Adrenal gland (tissue), 12 donors: ENCODE data around the gene CCDC148. TPM values are rescaled to one million over a fixed set of nuclear protein-coding genes. Genes with fewer than 3 reads are reported as not detected.

Experiments
- DNase-seq, 7 donors: peaks; one replicate each; pipeline ENCODE4 v3.0.0-alpha.2; 2019 to 2020
- H3K27ac ChIP-seq, 5 donors: fragments of 200-600 bp; sonication (generic) in 4 of 5; 1 replicate in 3 of 5; 2 replicates in 2 of 5; pipeline versions ENCODE4 v1.5.1 to v1.8.0; 2016 to 2020; ENCODE audit warnings: mild to moderate bottlenecking in 1 of 5
- H3K27me3 ChIP-seq: fragments of 200-600 bp; 2 replicates; pipeline ENCODE4 v1.8.0; 2021
- H3K36me3 ChIP-seq, 2 donors: fragments of 200-600 bp; replicated peaks in 1 of 2; 1 replicate in 1 of 2; 2 replicates in 1 of 2; pipeline versions ENCODE4 v1.5.1 to v1.8.0; 2018 to 2022
- H3K4me1 ChIP-seq, 2 donors: fragments of 200-600 bp; replicated peaks in 1 of 2; 1 replicate in 1 of 2; 2 replicates in 1 of 2; pipeline versions ENCODE4 v1.5.1 to v1.8.0; 2018 to 2021
- H3K4me3 ChIP-seq, 4 donors: fragments of 200-600 bp; sonication (generic) in 3 of 4; one replicate each; pipeline ENCODE4 v1.5.1; 2016 to 2018
- H3K9me3 ChIP-seq, 3 donors: fragments of 200-600 bp; sonication (generic) in 1 of 3; replicated peaks in 1 of 3; 1 replicate in 2 of 3; 2 replicates in 1 of 3; pipeline versions ENCODE4 v1.5.1 to v1.8.0; 2016 to 2021
- POLR2A ChIP-seq, 2 donors: fragments of 450-650 bp; IDR thresholded peaks; one replicate each; pipeline ENCODE4 v1.6.1; 2017; ENCODE audit warnings: antibody characterized with exemption in 2 of 2, mild to moderate bottlenecking in 2 of 2, moderate library complexity in 1 of 2
- WGBS, 4 donors: extraction: QIAGEN DNeasy Blood & Tissue Kit in 2 of 4; methylation state at CpG; one replicate each; pipeline versions ENCODE4 v1.1.5 to v1.1.7; 2013 to 2017; 5-methylcytosine and 5-hydroxymethylcytosine counted together
- intact Hi-C, 2 donors: fragments of 100-400 bp; cut with DNase I; formaldehyde crosslinking; loops; one replicate each; pipeline versions ENCODE4 v1.14.1 to v1.15.0; 2022 to 2023
- polyA plus RNA-seq, 3 donors: library from polyadenylated mRNA; stranded (reverse); fragments of 200-250 nt in 2 of 3; fragments of 350-450 nt in 1 of 3; fragmentation: Illumina TruSeq in 1 of 3; extraction: RNeasy Lipid Tissue Mini Kit (QIAGEN cat#74804) in 1 of 3; gene quantifications; one replicate each; pipeline ENCODE4 v1.2.3, GENCODE V29; 2013 to 2014
- total RNA-seq, 9 donors: library from RNA; depleted of rRNA in 4 of 9; stranded (reverse); fragments of >200 nt in 4 of 9; fragments of 120-200 nt in 1 of 9; fragmentation: NEBNext Ultra II Directional in 1 of 9; extraction: Animal tissue kit (Norgen Biotek cat#: 25700) in 1 of 9; gene quantifications; one replicate each; pipeline versions ENCODE4 v1.1.0 to v1.2.4, GENCODE V29; 2013 to 2023
- TF ChIP-seq, protein P1 (sequence below), 6 experiments: fragments of 450-650 bp in 4 of 6; fragments of 200-600 bp in 2 of 6; sonication (generic) in 1 of 6; IDR thresholded peaks; 1 replicate in 5 of 6; 2 replicates in 1 of 6; pipeline versions ENCODE4 v1.5.1 to v1.8.0; 2016 to 2021; ENCODE audit warnings: antibody characterized with exemption in 6 of 6, mild to moderate bottlenecking in 2 of 6, moderate library complexity in 1 of 6
- donor health status: healthy with polysubstance abuse.
- donor health status: Bipolar disorder and iron deficiency.
- donor health status: DM: yes; HTN: yes; CAD: no.
- donor health status: DM: no; HTN: no; CAD: no.
- donor health status: DM: no; HTN: no; CAD: no.
- donor health status: DM: yes; HTN: yes; CAD: no.

Gene CCDC148
- total and polyA plus RNA-seq, 12 donors: 0.24 to 1.6 (median 0.56) TPM; not detected in 2

DNA sequence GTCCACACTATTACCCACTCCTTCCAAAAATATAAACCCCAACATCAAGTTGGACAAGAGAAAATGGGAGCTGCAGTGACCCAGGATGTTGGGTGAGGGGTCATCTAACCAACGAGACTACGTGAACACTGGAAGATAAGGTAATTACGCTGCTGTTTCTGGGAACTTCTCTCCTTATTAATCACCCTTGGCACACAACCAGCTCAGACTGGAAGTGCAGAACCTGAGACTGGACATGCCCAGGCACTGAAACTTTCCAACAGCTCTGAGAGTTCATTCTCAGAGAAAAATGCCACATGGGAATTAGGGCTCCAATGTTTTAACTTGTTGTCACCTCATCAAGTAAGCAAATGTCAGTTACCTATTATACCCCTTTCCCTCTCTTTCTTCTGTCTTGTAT, 135.3 kb downstream of the CCDC148 start:
- TF ChIP-seq, protein P1, sequence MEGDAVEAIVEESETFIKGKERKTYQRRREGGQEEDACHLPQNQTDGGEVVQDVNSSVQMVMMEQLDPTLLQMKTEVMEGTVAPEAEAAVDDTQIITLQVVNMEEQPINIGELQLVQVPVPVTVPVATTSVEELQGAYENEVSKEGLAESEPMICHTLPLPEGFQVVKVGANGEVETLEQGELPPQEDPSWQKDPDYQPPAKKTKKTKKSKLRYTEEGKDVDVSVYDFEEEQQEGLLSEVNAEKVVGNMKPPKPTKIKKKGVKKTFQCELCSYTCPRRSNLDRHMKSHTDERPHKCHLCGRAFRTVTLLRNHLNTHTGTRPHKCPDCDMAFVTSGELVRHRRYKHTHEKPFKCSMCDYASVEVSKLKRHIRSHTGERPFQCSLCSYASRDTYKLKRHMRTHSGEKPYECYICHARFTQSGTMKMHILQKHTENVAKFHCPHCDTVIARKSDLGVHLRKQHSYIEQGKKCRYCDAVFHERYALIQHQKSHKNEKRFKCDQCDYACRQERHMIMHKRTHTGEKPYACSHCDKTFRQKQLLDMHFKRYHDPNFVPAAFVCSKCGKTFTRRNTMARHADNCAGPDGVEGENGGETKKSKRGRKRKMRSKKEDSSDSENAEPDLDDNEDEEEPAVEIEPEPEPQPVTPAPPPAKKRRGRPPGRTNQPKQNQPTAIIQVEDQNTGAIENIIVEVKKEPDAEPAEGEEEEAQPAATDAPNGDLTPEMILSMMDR (IDR thresholded peaks at IDR 0.05): no peak
- Histone ChIP-seq H3K36me3 (no peaks in the 10 kb centered on the region), H3K9me3 (no peaks in the 10 kb centered on the region), H3K4me1 (no peaks in the 10 kb centered on the region), H3K27me3 (no peaks in the 10 kb centered on the region), H3K4me3 (no peak overlapping the region), H3K27ac (no peak overlapping the region)
- DNase-seq: peak in 5 of 7 donors; percentile 23 to 63 (median 40)
- intact Hi-C loops: no loop called here
- 21 to 28% (median 28%) methylated on average over 3 of the region's 3 CpGs for WGBS, 4 donors

DNA sequence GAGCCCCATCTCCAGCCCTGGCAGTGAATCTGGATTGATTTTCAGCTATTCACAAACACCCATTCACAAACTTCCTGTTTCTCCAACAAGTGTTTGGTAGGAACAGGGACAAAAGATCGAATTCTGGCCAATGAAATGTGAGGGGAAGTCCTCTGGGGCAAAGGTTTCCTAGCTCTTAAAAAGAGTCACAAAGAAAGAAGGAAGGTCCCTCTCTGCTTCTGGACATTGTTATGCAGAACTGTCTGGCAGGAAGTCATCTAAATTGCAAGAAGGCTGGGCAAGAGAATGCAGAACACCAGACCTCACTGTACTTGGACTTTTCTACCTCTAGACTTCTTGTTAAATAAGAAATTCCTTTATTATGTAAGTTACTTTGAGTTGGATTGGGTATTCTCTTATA, 137.3 kb downstream of the CCDC148 start:
- no peaks in the 10 kb centered on the region for H3K9me3 ChIP-seq
- H3K27ac ChIP-seq: no peak overlapping the region
- TF ChIP-seq, protein P1 (IDR thresholded peaks at IDR 0.05): no peak
- no peak for TF ChIP-seq POLR2A (IDR thresholded peaks at IDR 0.05)
- 53 to 67% (median 56%) methylated on average over 1 of the region's 1 CpG for WGBS, 4 donors
- no peak overlapping the region for H3K4me3 ChIP-seq
- H3K36me3 ChIP-seq: no peaks in the 10 kb centered on the region
- peak in 1 of 7 donors; percentile 1 for DNase-seq
- H3K27me3 ChIP-seq: no peaks in the 10 kb centered on the region
- intact Hi-C loops: no loop called here
- H3K4me1 ChIP-seq: no peaks in the 10 kb centered on the region

DNA sequence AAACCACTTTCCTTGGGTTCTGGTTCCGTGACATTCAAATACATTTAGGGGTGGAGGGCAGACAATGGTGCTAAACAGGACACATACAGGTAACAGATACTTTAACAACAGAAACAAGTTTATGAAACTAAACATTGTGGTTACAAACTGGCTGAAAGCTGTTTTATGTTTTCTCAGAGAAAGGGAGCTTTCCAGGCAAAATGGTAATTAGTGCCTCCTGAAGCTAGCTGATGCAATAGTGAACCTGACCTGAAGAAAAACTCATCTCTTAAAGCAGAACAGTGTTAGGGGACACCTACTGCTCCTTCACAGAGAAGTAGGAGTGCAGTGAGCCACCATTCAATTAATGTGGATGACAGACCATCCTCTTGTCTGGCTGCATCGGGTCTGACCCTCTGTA, 138.9 kb downstream of the CCDC148 start:
- TF ChIP-seq POLR2A (IDR thresholded peaks at IDR 0.05): no peak
- TF ChIP-seq, protein P1 (IDR thresholded peaks at IDR 0.05): no peak
- Histone ChIP-seq H3K9me3 (no peaks in the 10 kb centered on the region), H3K4me1 (no peaks in the 10 kb centered on the region), H3K27ac (no peak overlapping the region), H3K4me3 (no peak overlapping the region), H3K27me3 (no peaks in the 10 kb centered on the region), H3K36me3 (no peaks in the 10 kb centered on the region)
- DNase-seq: no peak
- WGBS, 4 donors: 73 to 85% (median 83%) methylated on average over 2 of the region's 2 CpGs
- intact Hi-C loops: no loop called here

DNA sequence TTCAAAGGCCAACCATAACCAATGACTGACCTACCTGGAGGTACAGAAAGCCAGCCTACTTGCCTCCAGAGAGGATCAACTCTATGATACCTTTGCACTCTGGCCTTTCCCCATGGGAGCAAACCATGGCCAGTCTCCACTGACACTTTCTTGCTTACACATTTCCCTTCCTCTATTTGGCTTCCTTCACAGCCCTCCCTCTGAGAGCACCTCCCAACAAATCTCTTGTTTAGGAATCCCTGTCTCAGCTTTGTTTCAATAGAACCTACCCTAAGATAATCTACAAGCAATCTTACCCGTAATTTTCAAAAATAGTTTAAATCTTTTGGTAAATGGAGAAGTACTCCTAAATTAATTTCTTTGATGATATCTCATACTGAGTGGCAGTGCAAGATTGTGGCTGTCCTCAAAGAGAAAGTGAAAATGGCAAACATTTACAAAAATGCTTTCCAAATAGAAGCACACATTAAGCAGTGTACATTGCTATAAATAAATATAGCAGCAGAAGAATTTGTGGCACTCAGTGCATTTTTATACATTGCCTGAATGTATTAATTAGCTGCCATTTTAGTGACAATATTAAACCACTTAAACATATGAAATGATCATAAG, 140.6 kb downstream of the CCDC148 start:
- WGBS, 4 donors: 61 to 65% (median 62%) methylated on average over 1 of the region's 1 CpG
- Histone ChIP-seq H3K36me3 (no peaks in the 10 kb centered on the region), H3K27me3 (no peaks in the 10 kb centered on the region), H3K27ac (no peak overlapping the region), H3K9me3 (no peaks in the 10 kb centered on the region), H3K4me1 (no peaks in the 10 kb centered on the region), H3K4me3 (no peak overlapping the region)
- intact Hi-C loops: no loop called here
- DNase-seq: no peak
- TF ChIP-seq POLR2A (IDR thresholded peaks at IDR 0.05): no peak
- TF ChIP-seq, protein P1 (IDR thresholded peaks at IDR 0.05): no peak
